ENCODE results near the gene WIZ.

GRCh38 chr19:15444505-15445226 is 5.1 kb downstream of the WIZ start:
- TF ChIP-seq SUZ12 (IDR thresholded peaks at IDR 0.05; ENCODE audit: unreplicated experiment) (no peak), MEF2B (IDR thresholded peaks at IDR 0.05; ENCODE audit: partially characterized antibody, poor library complexity, severe bottlenecking) (no peak), RFX5 (IDR thresholded peaks at IDR 0.05; ENCODE audit: low read depth, low read length) (no peak), GABPA (IDR thresholded peaks at IDR 0.05; ENCODE audit: low read depth) (no peak), EP300 (IDR thresholded peaks at IDR 0.05; ENCODE audit: borderline replicate concordance in 1 of 2, control insufficient read depth in 1 of 2, low read depth in 2 of 2, low read length in 2 of 2) (no peak), POLR2A (IDR thresholded peaks at IDR 0.05; ENCODE audit: low read depth, low read length) (no peak), RAD21 (IDR thresholded peaks at IDR 0.05; ENCODE audit: insufficient read depth, low read depth, low read length) (no peak), CTCF (IDR thresholded peaks at IDR 0.05 in 2 of 3, conservative IDR thresholded peaks at IDR 0.05 in 1 of 3; ENCODE audit: control insufficient read depth in 2 of 3, extremely low read depth in 1 of 3, insufficient read depth in 1 of 3, low read depth in 3 of 3, low read length in 3 of 3) (no peak)
